Right kidney (tissue), 1 donor: Measurements from ENCODE around the gene CREB3L2.
"Not testable (repeated sequence)": the region's sequence is repeated elsewhere in the genome, so short reads cannot be mapped to it uniquely, and the experiment has no call there.

Experiments used
- DNase-seq: peaks from one replicate; pipeline ENCODE4 v3.0.0-alpha.2; 2016

CREB3L2 gene

DNA sequence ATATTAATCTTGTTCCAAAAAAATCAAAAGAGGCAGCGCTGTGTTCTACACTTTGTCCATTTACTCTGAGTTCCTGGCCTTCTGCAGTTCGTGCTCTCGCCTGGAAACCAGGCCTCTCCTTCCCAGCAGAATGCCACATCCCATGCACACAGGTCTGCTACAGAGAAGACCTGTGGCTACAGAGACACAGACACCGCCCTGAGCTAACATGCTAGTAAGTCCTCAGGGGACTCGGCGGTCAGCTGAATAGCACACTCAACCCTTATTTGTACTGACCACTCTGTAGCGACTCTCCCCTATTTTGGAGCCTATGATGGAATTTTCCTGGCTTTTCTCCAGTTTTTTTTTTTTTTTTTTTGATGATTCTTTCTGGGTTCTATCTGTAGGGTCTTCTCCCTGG, 12.8 kb downstream of the CREB3L2 start:
- no peak for DNase-seq

DNA sequence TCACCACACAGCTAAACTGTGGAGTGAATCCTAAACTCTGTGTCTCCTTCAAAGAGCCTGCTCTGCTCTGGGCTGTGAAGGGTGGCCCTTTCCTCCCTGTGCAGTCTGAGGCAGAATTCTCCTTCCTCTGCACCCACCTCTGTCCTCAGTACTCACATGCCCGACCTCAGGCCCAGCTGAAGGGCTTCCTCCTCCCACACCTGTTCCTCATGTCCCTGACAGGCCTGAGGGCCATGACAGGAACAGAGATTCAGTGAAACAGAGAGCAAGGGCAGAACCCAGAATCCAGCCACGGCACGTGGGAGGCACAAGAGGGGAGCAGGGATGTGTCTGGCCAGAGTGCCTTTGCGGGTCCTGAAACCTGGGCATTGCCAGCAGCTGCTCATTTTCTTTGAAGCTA, 13.9 kb downstream of the CREB3L2 start:
- no peak for DNase-seq

DNA sequence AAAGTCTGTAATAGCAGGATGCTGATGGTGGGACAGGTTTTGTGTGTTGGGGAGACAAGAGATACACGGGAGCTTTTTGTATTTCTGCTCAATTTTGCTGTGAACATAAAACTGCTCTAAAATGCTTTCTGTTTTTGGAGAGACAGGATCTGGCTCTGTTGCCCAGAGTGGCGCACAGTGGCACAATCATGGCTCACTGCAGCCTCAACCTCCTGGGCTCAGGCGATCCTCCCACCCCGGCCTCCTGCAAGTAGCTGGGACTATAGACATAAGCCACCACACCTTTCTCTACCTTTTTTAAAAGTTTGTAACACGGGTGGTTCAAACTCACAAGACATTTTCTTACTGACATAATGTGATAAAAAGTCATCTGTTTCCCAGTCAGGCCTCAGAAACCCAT, 14.3 kb downstream of the CREB3L2 start:
- DNase-seq: no peak

DNA sequence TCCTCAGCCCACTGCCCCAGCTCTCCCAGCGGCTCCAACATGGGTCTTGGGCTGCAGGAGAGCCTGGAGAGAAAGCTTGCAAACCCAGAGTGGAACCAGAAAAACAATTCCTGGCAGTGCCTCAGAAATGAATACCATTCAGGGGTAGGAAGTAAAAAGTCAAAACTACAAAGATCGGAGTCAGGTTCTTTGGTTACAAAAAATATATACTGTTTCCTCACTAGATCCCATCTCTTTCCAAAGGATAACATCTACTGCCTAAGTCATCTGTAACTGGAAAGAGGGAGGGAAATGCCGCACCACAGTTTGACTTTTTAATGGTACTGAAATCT, 14.9 kb downstream of the CREB3L2 start:
- no peak for DNase-seq

DNA sequence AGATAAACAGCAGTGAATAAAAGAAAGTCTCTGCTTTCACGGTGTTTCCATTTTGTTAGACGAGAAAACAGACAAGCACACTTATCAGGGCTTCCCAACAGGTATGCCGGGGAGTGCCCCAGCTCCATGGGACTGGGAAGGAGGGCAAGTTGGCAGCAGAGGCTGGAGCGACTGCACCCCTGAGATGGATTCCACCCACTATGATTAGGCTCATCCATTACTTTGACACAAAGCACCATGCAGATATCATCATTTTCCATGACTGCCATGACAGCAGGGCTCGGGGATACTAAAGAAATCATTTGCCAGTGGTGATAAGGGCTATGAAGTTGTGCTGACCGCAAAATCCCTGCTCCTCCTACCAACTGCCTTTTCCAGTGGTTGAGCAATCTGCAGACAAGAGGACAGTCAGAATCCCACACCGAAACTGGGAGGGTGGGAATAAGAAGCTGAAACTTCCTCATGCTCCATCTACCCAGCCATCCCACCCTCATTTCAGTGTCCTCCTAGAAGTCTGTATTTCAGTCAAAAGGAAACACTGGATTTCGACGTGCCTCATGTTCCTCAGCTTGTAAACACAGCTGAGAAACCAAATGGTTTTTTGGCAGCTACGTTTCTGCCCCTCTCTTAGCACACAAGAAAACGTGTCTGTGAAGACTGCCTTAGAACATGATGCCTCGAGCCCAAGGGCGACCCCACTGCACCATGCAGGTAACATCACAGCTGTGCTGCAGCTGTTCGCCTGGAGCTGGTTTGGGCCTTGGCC, 15.5 kb downstream of the CREB3L2 start:
- DNase-seq: no peak

DNA sequence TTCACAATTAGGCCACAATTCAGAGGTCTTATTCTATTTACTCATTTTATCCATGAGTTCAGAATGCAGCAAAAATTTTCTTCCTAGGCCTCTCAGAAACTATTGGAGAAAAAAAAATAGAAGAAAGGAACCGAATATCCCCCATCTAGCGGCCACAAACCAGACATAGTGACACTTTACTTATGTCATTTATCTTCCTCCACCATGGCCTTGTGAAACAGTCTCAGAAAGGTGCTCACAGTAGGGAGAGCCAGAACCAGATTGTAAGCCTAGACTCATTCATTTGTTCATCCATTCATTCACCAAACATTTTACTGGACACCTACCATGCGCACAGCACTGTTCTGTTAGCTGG, 16.0 kb downstream of the CREB3L2 start:
- no peak for DNase-seq

DNA sequence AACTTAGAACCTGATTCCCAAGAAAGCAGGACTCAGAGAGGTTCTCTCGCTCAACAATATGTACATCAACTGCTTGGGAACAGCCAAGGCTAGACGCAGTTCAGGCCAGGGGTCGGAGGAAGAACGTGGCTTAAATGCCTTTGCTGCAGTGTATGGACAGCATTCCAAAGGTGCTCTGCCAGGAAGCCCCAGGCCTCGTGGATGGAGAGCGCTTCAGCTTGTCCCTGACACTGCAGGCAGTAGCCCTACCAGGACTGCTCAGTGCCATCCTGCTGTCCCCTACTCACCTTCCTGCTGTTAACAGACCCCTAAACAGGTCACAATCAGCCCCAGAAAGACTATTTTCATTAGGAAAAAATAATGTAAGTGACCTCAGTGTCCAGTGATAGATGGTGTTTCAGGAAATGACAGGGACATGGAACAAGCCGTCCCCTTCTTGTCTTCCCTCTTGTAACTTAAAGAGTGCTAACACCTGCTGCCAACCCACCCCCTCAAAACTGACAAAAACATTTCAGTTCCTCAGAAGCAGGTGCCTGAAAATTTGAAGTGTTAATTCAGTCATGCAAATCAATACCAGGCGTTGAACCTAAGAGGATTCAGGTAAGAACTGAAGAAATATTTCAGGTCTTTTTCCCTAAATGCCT, 16.5 kb downstream of the CREB3L2 start:
- DNase-seq: no peak

DNA sequence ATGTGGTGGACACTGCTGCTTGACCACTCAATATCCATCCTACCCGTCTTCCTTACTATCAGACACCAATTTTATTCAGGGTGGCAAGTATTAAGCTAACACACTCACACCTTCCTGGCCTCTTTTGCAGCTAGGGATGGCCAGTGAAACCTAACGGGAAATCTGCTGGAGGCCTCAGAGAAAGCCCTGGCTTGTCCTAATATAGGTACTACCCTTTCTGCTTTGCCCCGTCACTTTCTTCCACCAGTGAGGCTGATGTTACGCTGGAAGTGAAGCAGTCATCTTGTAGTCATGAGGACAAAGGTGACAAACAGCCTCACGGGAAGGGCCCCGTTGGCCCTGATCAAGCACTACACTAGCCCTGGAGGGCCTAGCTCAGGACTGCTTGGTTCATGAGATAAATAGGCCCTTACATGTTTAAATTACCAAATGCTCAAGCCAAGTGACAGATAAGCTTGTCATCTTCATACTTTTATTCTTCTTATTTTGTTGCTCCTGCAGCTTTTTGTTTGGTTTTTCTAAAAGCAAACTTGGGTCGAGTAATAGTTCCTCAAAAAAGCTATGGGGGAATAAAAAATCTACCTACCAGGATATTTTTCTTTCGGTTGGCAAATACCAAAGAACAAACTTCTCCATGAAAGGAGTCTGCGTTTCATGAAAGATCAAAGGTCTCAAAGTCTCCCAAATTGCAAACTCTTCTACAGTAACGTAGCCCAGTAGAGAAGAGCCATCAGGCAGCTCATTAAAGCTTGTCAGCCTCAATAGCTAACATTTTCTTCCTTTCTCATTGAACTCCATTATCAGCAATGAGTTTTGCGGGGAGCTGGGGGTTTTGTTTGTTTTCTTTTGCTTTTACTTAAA, 17.5 kb downstream of the CREB3L2 start:
- no peak for DNase-seq

DNA sequence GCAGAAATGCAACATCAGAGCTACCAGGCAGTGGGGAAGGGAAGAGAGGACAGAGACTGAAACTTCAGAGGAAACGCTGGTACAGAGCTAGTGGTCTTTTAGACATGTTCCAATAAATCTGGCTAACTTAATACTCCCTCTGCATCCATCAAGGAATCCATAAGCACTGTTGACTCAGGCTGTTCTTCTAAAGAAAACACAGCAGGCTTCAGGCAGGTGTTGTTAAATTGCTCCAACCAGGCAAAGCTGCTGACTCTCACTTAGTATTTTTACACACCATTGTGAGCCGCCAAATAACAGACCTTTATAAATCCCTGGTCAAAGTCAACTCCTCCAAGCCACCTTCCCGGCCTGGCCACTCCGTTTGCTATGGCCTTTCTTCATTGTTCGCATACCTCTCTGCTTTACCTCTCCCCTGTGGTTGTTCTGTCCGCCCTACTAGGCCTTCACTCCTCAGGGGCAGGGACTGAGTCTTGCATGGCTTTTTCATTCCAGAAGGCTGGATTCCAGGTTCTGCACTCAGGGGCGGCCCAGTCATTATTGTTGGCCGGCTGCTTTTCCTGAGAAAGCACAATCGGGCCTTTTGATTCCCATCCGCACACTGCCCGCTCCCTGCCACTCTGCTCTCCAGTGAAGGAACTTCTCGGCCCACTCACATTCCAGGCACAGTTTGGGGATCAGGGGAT, 18.4 kb downstream of the CREB3L2 start:
- DNase-seq: no peak

DNA sequence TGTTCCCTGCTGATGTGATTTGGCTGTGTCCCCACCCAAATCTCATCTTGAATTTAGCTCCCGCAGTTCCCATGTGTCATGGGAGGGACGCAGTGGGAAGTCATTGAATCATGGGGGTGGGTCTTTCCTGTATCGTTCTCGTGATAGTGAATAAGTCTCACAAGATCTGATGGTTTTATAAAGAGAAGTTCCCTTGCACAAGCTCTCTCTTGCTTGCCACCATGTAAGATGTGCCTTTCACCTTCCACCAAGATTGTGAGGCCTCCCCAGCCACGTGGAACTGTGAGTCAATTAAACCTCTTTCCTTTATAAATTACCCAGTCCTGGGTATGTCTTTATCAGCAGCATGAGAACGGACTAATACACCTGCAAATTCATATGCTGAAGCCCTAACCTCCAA, 19.5 kb downstream of the CREB3L2 start:
- not testable (repeated sequence) for DNase-seq

DNA sequence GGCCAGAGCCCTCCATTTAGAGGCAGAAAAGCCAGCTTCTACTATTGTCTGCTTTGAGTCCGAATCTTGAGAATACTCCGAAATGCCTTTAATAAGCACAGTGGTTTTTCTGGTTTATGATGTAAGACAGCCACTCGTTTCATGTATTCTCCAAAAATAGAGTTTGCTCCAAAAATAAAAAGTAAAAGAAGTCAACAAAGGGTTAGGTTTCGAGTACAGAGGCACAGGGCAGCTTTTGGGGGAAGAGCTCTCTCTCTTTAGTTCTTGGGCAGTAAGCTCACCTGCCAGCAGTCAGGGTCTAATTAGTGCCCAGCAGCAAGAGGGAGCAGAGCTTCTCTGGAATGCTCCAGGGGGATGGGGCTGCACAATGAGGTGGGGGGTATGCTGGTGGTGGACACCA, 20.2 kb downstream of the CREB3L2 start:
- no peak for DNase-seq

DNA sequence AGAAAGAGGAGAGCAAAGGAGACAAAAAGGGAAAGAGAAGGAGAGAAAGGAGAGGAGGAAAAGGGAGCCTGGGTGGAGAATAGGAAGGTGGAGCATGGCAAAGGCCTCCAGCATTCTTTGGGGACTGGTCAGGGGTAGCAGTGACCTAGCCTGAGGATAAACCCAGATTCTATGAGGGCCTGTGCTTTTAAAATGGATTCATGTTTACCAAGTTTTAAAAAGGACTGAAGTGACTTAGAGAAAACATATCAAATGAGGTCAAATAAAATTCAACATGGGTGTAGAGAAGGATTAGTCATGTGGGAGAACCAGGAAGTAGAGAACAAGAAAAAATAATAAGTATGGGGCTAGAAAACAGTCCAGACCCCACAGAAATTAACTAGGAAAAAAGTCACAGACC, 20.7 kb downstream of the CREB3L2 start:
- DNase-seq: no peak

DNA sequence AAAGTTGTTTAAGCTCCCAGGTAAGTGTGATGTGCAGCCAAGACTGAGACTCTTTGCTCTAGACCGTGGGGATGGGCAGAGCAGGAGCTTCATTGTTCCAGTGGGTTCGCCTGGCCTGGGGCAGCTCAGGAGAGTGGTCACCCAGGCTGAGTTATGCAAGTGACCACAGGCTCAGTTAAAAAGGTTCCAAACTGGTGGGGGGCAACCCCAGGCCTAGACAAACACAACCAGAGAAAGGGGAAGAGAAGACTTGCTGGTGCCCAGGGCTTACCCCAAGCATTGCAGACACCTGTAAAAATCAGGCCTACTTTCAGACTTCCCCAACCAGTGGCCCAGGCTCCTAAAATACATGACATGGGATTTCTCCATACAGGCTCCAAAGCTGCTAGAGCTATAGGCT, 21.6 kb downstream of the CREB3L2 start:
- DNase-seq: no peak

DNA sequence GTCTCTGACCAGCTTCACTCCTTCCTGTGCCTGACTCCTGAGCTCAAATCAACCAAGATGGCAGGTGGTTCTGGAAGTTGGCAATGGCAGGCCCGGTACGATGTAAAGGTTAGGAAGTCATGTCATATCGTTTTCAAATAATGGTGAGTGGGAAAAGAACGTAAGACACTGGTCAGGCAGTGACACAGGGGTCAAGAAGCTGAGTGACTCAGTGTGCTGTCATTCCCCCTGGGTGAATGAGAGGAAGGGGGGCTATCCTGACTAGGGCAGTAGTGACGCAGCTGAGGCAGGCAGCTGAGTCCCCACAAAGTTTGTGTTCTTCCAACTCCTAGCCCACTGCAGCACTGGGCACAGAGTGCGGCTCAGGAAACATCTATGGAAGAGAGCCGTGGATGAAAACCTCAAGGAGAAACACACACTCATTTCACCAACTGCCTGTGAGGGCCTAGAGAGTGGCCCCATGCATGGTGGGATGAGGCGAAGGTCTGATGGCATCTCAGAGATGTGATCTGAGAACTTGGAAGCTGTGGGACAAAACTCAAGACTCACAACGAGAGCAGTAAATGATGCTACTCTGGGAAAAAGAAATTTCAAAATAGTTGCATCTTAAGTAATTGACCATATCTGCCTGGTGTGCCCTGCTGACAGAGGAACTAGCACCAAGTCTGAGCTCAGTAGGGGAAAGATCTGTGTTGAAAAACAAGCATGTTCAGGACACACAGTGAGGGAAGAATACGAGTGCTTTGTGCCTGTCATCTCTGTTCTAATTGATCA, 23.2 kb downstream of the CREB3L2 start:
- DNase-seq: no peak

DNA sequence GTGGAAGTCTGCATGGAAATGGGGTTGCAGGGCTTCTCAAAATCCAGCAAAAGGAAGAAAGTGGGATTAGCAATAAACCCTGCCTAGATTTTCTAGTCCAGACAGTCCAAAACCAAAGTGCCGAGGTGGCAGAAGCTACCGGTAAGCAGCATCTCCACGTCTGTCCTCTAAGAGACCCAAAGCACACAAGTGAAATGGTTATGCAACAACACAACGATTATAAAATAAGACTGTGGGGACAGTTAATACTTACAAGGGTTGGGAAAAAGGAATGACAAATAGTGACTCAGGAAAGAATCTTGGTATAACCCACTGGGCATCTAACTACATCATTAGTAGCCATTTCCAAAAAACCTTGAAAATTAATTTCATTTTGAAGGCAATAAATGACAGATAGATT, 24.7 kb downstream of the CREB3L2 start:
- DNase-seq: no peak

DNA sequence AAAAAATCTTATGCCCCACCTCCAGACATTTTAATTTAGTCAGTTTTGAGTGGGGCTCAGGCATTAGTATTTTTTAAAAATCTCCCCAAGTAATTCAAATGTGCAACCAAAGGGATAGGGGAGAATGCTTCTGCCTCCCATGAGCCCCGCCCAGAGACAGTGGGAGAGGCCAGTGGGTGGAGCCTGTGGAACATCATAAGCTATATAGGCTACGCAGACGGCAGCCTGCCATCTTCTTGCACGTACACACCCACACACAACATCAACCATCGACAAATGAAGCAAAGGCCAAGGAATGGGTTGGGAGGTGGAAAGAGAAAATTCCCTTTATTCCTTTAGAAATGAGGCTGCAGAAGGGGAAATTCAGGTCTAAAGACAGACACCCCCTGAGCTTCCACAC, 25.2 kb downstream of the CREB3L2 start:
- no peak for DNase-seq

DNA sequence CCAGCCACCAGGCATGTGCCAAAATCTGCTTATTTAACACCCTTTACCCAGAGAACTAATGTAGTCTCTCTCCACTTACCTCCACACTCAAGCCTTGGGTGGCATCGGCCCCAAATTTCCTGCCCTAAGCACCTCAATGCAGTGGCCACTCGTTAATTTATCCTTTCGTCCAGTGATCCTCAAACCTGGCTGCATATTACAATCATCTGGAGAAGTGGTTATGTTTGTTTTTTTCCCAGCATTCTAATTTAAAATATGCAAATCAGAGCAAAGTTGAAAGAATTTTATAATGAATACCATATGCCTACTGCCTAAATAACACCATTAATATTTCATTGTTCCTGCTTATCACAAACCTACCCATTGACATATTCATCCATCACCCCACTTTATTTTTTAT, 25.7 kb downstream of the CREB3L2 start:
- no peak for DNase-seq

DNA sequence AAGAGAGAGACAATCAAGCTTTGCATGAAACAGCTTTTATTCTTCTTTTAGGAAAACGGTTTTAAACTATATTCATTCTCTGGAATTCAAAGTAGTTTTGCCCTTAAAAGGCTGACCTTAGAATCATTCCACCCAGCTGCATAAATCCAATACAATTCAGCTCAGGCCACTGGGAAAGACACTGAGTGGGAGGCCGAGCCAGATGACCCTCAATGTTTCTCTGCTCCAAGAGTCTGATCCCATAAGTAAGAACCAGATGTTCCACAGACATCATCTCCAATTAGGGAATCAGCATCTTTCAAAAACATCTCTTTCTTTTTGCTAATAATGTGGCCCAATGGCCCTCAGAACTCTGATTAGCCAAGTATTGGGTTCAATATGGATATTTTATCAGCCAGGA, 26.1 kb downstream of the CREB3L2 start:
- no peak for DNase-seq

DNA sequence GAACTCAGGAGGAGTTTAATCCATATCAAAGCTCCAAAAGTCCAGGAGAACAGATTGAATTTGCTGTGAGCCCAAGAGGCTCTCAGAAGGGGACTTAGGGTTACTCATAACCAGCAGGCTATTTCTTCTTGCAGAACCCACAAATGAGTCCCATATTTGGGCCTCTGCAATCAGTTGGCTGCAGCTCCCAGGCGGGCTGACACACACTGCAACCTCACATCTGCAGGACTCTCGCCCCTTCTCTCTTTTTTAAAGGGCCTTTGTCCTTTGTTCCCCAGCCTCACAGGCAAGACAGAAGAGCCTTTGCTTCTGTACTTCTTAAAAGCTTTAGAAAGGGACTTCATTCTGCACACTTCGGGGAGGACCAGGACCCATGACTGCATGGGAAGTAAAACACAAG, 26.7 kb downstream of the CREB3L2 start:
- no peak for DNase-seq

DNA sequence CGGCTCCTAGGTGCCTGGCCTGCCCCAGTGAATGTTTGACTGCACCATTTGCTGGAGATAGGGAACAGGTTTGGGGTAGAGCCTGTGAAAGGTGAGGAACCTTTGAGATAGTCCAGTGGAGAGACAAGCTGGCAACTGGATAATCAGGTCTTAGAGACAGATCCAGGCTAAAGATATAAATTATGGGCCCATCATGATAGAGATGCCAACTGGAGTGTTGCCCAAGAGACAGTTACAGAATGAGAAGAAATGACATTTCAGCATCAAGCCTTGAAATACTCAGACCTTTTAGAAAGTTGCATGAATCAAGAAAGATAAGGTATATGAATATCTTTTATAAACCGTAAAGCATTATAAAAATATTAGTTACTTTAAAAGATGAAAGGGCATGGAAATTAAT, 27.1 kb downstream of the CREB3L2 start:
- DNase-seq: no peak

DNA sequence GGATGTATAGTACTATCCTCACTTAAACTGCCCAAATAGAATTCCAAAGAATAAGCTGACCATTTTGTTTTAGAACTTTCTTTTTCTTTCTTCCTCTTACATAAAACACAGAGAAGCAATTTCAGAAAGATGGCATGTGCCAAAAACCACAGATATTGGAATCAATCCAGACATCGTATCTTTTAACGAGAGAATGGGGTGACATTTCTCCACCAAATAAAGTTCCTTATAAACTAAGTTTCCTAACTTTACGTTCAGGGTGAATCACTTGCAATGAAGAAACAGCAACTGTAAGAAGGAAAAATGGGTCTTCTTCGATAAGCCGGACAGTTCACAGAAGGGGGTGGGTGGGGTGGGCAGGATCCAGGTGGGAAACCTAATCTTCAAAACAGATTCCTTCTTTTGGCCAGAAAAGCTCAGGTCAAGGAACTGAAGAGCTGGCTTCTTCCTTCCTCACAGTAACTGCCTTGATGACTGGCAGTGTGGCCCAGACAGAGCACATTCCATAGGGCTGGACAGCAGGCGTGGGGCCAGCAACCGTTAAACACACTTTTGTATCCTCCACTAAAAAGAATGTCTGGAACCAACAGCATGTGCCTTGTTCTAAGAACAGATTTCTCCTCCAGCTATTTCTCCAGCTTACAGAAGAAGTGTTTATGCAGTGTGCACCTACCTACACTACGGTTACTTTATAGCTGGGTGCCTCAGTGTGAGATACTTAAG, 31.5 kb downstream of the CREB3L2 start:
- no peak for DNase-seq

DNA sequence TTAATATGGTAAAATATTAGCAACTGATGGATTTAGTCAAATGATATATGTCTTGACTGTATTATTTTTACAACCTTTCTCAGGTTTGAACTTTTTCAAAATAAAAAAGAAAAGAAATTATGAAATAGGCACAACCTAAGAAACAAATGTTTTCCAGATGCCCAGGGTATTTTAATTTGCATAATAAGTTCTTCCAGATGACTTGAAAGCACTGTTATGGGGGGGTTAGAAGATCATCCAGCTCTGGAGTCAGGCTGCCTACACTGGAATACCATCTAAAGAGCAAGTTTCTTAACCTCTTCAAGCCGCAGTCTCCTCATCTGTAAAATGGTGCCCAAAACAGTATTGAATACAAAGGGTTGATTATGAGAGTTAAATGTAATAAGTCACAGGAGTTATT, 32.1 kb downstream of the CREB3L2 start:
- no peak for DNase-seq
